GM12873 (cell line): ENCODE results near the gene GALNT18.

ENCODE experiments used
- TF ChIP-seq, protein P1 (sequence below): IDR thresholded peaks from 2 replicates; pipeline ENCODE4 v1.5.1; 2012; ENCODE audit warnings: low read depth, mild to moderate bottlenecking, moderate library complexity, low read length, control low read depth; ENCODE audit not compliant: insufficient read depth; ENCODE audit errors: missing control alignments

GALNT18 gene

GRCh38 chr11:11640996-11641395 lies 19.2 kb upstream of the GALNT18 start:
- TF ChIP-seq, protein P1, sequence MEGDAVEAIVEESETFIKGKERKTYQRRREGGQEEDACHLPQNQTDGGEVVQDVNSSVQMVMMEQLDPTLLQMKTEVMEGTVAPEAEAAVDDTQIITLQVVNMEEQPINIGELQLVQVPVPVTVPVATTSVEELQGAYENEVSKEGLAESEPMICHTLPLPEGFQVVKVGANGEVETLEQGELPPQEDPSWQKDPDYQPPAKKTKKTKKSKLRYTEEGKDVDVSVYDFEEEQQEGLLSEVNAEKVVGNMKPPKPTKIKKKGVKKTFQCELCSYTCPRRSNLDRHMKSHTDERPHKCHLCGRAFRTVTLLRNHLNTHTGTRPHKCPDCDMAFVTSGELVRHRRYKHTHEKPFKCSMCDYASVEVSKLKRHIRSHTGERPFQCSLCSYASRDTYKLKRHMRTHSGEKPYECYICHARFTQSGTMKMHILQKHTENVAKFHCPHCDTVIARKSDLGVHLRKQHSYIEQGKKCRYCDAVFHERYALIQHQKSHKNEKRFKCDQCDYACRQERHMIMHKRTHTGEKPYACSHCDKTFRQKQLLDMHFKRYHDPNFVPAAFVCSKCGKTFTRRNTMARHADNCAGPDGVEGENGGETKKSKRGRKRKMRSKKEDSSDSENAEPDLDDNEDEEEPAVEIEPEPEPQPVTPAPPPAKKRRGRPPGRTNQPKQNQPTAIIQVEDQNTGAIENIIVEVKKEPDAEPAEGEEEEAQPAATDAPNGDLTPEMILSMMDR = no peak

DNA sequence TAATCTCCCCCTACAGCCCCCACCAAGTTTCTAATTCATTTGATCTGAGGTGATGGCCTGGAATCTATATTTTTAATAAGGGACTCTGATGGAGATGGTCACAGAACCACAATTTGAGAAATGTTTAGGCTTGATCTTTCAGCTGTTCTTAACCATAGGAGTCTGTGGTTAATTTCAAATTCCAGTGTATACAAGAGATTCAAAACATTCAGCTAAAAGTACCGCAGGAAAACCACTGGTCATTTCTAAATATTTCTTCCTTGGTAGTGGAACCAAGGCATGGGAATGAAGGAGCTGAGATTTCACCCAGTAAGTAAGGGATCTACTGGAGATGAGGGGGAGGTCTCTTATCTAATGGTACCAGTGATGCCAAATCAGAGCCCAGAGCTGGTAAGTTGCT lies 18.3 kb upstream of the GALNT18 start:
- TF ChIP-seq, protein P1 = no peak

DNA sequence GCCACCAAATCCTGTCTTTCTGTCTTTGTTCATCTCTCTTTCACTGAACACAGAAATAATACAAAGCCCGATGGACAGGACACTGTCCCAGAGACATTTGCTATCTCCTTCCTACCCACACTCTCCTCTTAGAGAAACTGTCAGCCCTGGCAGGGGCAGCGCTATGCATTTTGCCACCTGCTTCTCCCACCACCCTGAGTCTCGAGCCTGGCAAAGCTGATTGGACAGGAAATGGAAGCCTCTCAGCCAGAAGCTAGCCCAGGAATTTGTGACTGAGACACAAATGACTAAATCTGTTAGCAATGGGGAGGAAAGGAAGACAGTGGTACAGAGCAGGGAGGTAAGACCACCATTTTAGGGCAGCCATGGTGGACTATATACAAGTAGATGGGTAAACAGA lies 14.9 kb upstream of the GALNT18 start:
- TF ChIP-seq, protein P1 = no peak

DNA sequence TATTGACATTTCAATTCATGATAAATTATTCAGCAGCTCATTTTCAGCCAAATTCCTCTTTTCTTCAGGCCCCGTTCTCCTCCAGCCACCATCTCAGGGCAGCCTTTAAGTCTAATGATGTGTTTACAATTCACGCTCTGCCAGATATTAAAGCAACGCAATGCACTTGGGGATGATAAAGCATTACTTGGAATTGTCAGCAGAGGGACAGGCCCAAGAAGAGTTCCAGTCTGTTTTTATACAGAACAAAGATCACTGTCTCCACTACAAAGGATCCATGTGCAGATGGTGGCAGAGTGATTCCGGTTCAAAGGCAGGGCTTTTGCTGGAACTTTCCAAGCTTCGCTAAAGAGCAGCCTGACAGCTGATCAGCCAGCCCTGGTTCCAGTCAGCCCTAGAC lies 13.6 kb upstream of the GALNT18 start:
- TF ChIP-seq, protein P1 = no peak

DNA sequence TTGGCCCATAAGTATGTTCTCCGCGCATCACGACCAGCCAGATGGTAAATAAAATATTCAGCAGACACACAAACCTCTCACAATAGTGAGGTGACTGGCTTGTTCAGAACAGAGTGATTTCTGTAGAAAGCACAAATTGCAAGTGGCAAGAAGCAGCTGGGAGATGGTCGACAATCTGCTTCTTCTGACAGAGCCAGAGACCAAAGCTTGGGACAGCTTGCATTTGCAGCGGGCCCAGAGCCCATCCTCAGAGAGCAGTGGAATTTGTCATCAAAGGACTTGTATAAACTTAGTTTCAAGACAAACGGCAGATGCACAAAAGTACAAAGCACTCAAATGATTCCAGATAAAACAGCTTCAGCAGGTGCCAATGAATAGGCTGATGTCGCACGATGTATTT lies 7.6 kb upstream of the GALNT18 start:
- TF ChIP-seq, protein P1 = no peak

DNA sequence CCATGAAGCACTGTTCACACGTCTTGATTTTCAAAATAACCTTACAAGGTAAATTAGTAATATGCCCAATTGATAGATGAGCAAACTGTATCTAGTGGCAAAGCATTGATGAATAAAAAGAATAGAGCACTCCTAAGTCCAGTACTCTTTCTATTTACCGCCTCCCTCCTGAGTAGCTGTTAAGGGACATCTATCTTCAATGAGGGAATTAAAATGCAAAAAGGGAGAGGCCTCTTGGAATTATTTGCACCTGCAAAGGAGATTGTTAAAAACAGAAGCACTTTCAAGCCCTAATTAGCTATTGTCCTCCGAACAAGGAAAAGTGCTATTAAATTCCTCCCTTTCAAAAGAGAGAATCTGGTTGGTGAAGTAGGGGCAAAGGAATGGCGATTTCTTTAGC lies 6.8 kb upstream of the GALNT18 start:
- TF ChIP-seq, protein P1 = no peak

DNA sequence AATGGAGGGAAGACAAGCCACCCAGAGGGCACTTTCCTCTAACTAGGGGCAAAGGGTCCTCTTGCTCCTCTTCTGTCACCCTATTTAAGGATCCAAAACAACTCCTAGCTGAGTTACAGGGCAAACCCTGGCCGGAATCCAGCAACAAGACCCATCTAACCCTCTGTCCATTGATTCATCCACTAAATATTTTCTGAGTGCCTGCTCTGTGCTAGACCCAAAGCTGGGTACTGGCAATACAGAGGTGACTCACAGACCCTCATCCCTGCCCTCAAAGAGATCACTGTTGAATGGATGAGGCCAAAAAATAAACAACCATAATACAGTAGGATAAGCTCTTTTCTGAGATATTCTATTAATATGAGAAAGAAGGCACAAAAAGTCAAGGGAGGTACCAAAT lies 4.3 kb upstream of the GALNT18 start:
- TF ChIP-seq, protein P1 = no peak
